A549 (cell line): ENCODE results near the gene ACBD4. TPM values are rescaled to one million over a fixed set of nuclear protein-coding genes. Genes with fewer than 3 reads are reported as not detected.
A peak's percentile ranks its signal among the peaks of the same experiment; 100 is the strongest.

ENCODE experiments used
- CHD2 ChIP-seq: fragments of 150-350 bp; IDR thresholded peaks from 2 replicates; pipeline ENCODE4 v1.6.1; 2014; ENCODE audit warnings: low read length; ENCODE audit not compliant: partially characterized antibody
- FOSB ChIP-seq: fragments of 250-450 bp; sonication (Bioruptor Pico); IDR thresholded peaks from 2 replicates; pipeline ENCODE4 v1.5.0; 2020; ENCODE audit warnings: mild to moderate bottlenecking, moderate library complexity
- FOSL2 ChIP-seq, 2 experiments: fragments of 450-650 bp in 1 of 2; fragments of >200 bp in 1 of 2; sonication (Bioruptor Twin) in 1 of 2; formaldehyde crosslinking; IDR thresholded peaks; 2 replicates each; pipeline versions ENCODE4 v1.5.0 to v1.6.1; 2016 to 2020; ENCODE audit warnings: mild to moderate bottlenecking in 1 of 2, moderate library complexity in 1 of 2
- FOXS1 ChIP-seq: fragments of 250-450 bp; sonication (Bioruptor Pico); IDR thresholded peaks from 2 replicates; pipeline ENCODE4 v1.5.0; 2020; ENCODE audit warnings: mild to moderate bottlenecking, moderate library complexity
- GATA3 ChIP-seq: IDR thresholded peaks from 2 replicates; pipeline ENCODE4 v1.6.1; 2012; ENCODE audit warnings: borderline replicate concordance
- HDAC2 ChIP-seq: fragments of 200-600 bp; sonication (generic); IDR thresholded peaks from 2 replicates; pipeline ENCODE4 v1.6.1; 2016
- HOXA7 ChIP-seq: fragments of 250-450 bp; sonication (Bioruptor Pico); IDR thresholded peaks from 2 replicates; pipeline ENCODE4 v1.5.0; 2020; ENCODE audit warnings: mild to moderate bottlenecking, moderate library complexity
- HOXB5 ChIP-seq: fragments of 250-450 bp; sonication (Bioruptor Pico); IDR thresholded peaks from 2 replicates; pipeline ENCODE4 v1.5.0; 2020; ENCODE audit warnings: mild to moderate bottlenecking, moderate library complexity
- JUNB ChIP-seq: fragments of >200 bp; sonication (Bioruptor Twin); formaldehyde crosslinking; IDR thresholded peaks from 2 replicates; pipeline ENCODE4 v1.6.1; 2016
- KDM1A ChIP-seq: fragments of 200-600 bp; sonication (generic); IDR thresholded peaks from 2 replicates; pipeline ENCODE4 v1.6.1; 2016; ENCODE audit warnings: low read depth, mild to moderate bottlenecking
- KDM5A ChIP-seq: fragments of 200-600 bp; sonication (generic); IDR thresholded peaks from 2 replicates; pipeline ENCODE4 v1.6.1; 2016; ENCODE audit warnings: antibody characterized with exemption, mild to moderate bottlenecking
- MYC ChIP-seq: IDR thresholded peaks from 2 replicates; pipeline ENCODE4 v1.6.1; 2012; ENCODE audit warnings: mild to moderate bottlenecking, inconsistent platforms, low read length, improper control_type of control experiment, borderline replicate concordance
- NFE2L2 ChIP-seq: fragments of 150-350 bp; conservative IDR thresholded peaks from 2 replicates; pipeline ENCODE4 v1.6.1; 2014; ENCODE audit warnings: low read length
- NPAS2 ChIP-seq: fragments of 250-450 bp; sonication (Bioruptor Pico); IDR thresholded peaks from 2 replicates; pipeline ENCODE4 v1.8.0; 2022; ENCODE audit warnings: mild to moderate bottlenecking, moderate library complexity, borderline replicate concordance
- POLR2A ChIP-seq: IDR thresholded peaks from 2 replicates; pipeline ENCODE4 v1.6.1; 2012; ENCODE audit warnings: mild to moderate bottlenecking, low read length
- POLR2AphosphoS2 ChIP-seq: conservative IDR thresholded peaks from 2 replicates; pipeline ENCODE4 v1.6.1; 2012; ENCODE audit warnings: low read length, improper control_type of control experiment, inconsistent platforms
- ZNF302 ChIP-seq: fragments of 250-450 bp; sonication (Bioruptor Pico); IDR thresholded peaks from 2 replicates; pipeline ENCODE4 v1.9.0; 2021; ENCODE audit warnings: inconsistent platforms, mild to moderate bottlenecking, moderate library complexity
- polyA plus RNA-seq, 4 experiments: library from polyadenylated mRNA; depleted of rRNA in 3 of 4; stranded (reverse); fragments of >200 nt; fragmentation: RNase III in 1 of 4; extraction: RNeasy Plus Mini Kit Qiagen cat#74134 plus additional on column Dnase treatment in 1 of 4; gene quantifications; 2 replicates in 3 of 4; 3 replicates in 1 of 4; pipeline ENCODE4 v1.2.3, GENCODE V29; 2011 to 2017
- TF ChIP-seq, protein P1 (sequence below): IDR thresholded peaks from 2 replicates; pipeline ENCODE4 v1.6.1; 2012
- TF ChIP-seq, protein P2 (sequence below): fragments of >200 bp; sonication (Bioruptor Twin); formaldehyde crosslinking; IDR thresholded peaks from 2 replicates; pipeline ENCODE4 v1.6.1; 2016
- TF ChIP-seq, protein P3 (sequence below): fragments of >200 bp; sonication (Bioruptor Twin); formaldehyde crosslinking; IDR thresholded peaks from 3 replicates; pipeline ENCODE4 v1.6.1; 2016
- TF ChIP-seq, protein P4 (sequence below): fragments of 150-350 bp; IDR thresholded peaks from 2 replicates; pipeline ENCODE4 v1.6.1; 2014; ENCODE audit warnings: low read depth, mild to moderate bottlenecking, low read length
- TF ChIP-seq, protein P5 (sequence below): fragments of 250-450 bp; sonication (Bioruptor Pico); IDR thresholded peaks from 2 replicates; pipeline ENCODE4 v1.5.0; 2020; ENCODE audit warnings: low read depth, mild to moderate bottlenecking, moderate library complexity
- TF ChIP-seq, protein P6 (sequence below): fragments of 450-650 bp; IDR thresholded peaks from 2 replicates; pipeline ENCODE4 v1.6.1; 2014; ENCODE audit warnings: antibody characterized with exemption

Gene ACBD4
- polyA plus RNA-seq, 2 of the 4 experiments (the other 2 are of a cell fraction): 11.4 to 13.7 TPM

DNA sequence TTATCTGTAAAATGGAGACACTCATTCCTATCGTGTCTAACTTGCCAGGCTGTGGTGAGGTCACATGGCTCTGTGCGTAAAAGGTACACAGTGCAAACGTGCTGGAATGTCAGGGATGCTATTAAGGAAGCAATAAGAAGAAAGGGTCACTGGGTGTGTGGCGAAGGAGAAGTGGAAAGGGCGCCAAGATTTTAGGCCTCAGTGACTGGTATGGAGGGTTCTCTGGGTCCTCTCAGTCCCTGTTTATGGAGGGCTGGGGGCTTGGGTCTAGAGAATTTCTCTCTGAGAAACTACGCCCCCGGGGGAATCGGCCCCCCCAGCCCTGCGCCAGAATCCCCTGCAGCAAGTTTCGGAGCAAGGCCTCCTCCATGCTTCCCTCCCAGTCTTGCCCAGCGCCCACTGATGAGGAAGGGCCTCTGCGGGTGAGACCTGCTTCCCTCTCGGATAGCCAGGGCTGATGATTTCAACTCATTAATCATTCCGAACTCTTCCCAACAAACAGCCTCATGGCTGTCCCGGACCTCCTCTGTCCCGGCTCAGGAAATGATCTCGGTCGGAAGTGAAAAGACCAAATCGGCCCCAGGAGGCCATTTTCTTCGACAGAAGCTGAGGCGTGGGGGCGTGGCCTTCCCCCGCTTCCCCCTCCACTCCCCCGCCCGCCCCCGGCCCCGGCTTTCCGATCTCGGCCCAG, 11.5 kb downstream of the ACBD4 start (continued):
- TF ChIP-seq NPAS2 (no peak), POLR2AphosphoS2 (peak; percentile 91; the same call in 1 of the 2 replicates), JUNB (no peak), CHD2 (no peak), HOXA7 (CRISPR knock-in tag) (peak; percentile 76; the same call in 1 of the 2 replicates), KDM1A (no peak), KDM5A (0 out of 2 replicates have a peak, but pooled peaks have one; percentile 30), NFE2L2 (no peak), POLR2A (no peak; the same call in none of the 2 replicates), MYC (no peak; the same call in 1 of the 2 replicates), FOSB (CRISPR knock-in tag) (0 out of 2 replicates have a peak, but pooled peaks have one; percentile 61), ZNF302 (CRISPR knock-in tag) (no peak), HDAC2 (no peak), HOXB5 (CRISPR knock-in tag) (peak; percentile 83; the same call in 1 of the 2 replicates), FOSL2 (IDR thresholded peaks at IDR 0.05) (no peak), FOSL2 (CRISPR knock-in tag; IDR thresholded peaks at IDR 0.05) (no peak), FOXS1 (CRISPR knock-in tag) (peak; percentile 63; the same call in 1 of the 2 replicates), GATA3 (no peak)
- TF ChIP-seq, protein P1, sequence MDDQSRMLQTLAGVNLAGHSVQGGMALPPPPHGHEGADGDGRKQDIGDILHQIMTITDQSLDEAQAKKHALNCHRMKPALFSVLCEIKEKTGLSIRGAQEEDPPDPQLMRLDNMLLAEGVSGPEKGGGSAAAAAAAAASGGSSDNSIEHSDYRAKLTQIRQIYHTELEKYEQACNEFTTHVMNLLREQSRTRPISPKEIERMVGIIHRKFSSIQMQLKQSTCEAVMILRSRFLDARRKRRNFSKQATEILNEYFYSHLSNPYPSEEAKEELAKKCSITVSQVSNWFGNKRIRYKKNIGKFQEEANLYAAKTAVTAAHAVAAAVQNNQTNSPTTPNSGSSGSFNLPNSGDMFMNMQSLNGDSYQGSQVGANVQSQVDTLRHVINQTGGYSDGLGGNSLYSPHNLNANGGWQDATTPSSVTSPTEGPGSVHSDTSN: no peak
- TF ChIP-seq, protein P2, sequence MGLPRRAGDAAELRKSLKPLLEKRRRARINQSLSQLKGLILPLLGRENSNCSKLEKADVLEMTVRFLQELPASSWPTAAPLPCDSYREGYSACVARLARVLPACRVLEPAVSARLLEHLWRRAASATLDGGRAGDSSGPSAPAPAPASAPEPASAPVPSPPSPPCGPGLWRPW: no peak
- TF ChIP-seq, protein P3, sequence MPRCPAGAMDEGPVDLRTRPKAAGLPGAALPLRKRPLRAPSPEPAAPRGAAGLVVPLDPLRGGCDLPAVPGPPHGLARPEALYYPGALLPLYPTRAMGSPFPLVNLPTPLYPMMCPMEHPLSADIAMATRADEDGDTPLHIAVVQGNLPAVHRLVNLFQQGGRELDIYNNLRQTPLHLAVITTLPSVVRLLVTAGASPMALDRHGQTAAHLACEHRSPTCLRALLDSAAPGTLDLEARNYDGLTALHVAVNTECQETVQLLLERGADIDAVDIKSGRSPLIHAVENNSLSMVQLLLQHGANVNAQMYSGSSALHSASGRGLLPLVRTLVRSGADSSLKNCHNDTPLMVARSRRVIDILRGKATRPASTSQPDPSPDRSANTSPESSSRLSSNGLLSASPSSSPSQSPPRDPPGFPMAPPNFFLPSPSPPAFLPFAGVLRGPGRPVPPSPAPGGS: 0 out of 3 replicates have a peak, but pooled peaks have one; percentile 10
- TF ChIP-seq, protein P4, sequence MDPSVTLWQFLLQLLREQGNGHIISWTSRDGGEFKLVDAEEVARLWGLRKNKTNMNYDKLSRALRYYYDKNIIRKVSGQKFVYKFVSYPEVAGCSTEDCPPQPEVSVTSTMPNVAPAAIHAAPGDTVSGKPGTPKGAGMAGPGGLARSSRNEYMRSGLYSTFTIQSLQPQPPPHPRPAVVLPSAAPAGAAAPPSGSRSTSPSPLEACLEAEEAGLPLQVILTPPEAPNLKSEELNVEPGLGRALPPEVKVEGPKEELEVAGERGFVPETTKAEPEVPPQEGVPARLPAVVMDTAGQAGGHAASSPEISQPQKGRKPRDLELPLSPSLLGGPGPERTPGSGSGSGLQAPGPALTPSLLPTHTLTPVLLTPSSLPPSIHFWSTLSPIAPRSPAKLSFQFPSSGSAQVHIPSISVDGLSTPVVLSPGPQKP: no peak
- TF ChIP-seq, protein P5, sequence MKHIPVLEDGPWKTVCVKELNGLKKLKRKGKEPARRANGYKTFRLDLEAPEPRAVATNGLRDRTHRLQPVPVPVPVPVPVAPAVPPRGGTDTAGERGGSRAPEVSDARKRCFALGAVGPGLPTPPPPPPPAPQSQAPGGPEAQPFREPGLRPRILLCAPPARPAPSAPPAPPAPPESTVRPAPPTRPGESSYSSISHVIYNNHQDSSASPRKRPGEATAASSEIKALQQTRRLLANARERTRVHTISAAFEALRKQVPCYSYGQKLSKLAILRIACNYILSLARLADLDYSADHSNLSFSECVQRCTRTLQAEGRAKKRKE (CRISPR knock-in tag): peak; percentile 78; the same call in 1 of the 2 replicates
- TF ChIP-seq, protein P6, sequence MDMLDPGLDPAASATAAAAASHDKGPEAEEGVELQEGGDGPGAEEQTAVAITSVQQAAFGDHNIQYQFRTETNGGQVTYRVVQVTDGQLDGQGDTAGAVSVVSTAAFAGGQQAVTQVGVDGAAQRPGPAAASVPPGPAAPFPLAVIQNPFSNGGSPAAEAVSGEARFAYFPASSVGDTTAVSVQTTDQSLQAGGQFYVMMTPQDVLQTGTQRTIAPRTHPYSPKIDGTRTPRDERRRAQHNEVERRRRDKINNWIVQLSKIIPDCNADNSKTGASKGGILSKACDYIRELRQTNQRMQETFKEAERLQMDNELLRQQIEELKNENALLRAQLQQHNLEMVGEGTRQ: peak; percentile 81; the same call in 1 of the 2 replicates
